IMR-90 (cell line): ENCODE results near the gene CLASP1. TPM values are rescaled to one million over a fixed set of nuclear protein-coding genes. Genes with fewer than 3 reads are reported as not detected.

Experiments used
- ATAC-seq: fragments of 200-7000 bp; cut with Tn5 transposase; 2 replicates; pipeline ENCODE4 v1.9.1; 2020; ENCODE audit warnings: low read depth, mild to moderate bottlenecking, moderate library complexity
- BruUV-seq: library from RNA; stranded (reverse); fragments of 400-500 nt; replicated peaks from 2 replicates; lab custom pipeline; 2021; lab: Mats Ljungman, UMichigan
- CTCF ChIA-PET: fragments of 300-600 bp; formaldehyde crosslinking; extraction: SDS; loops from one replicate; lab custom pipeline; 2021; ENCODE audit warnings: antibody characterized with exemption; lab: Yijun Ruan, JAX
- POLR2A ChIA-PET: fragments of 300-600 bp; sonication (Branson Sonifier 250); formaldehyde crosslinking; loops from one replicate; lab custom pipeline; 2022; ENCODE audit warnings: antibody characterized with exemption; ENCODE audit not compliant: unreplicated experiment; lab: Charles Lee
- DNase-seq: peaks from one replicate; pipeline ENCODE4 v3.0.0; 2013
- H2AFZ ChIP-seq: replicated peaks from 2 replicates; pipeline ENCODE3; 2013; ENCODE audit warnings: low read length, mild to moderate bottlenecking; ENCODE audit not compliant: poor library complexity
- H2AK5ac ChIP-seq: 2 replicates; pipeline ENCODE4 v1.6.1; 2013; ENCODE audit warnings: low read depth, low read length, inconsistent platforms
- H2AK9ac ChIP-seq: replicated peaks from 2 replicates; pipeline ENCODE3; 2013; ENCODE audit warnings: mild to moderate bottlenecking, low read depth, low read length, moderate library complexity; ENCODE audit not compliant: poor library complexity
- H2BK120ac ChIP-seq: 2 replicates; pipeline ENCODE4 v1.6.1; 2013; ENCODE audit warnings: low read depth, low read length, inconsistent platforms
- H2BK15ac ChIP-seq: 3 replicates; pipeline ENCODE4 v1.6.1; 2013; ENCODE audit warnings: low read depth, low read length, inconsistent platforms
- H2BK20ac ChIP-seq: 2 replicates; pipeline ENCODE4 v1.6.1; 2013; ENCODE audit warnings: low read depth, mild to moderate bottlenecking, inconsistent platforms, low read length, moderate library complexity
- H2BK5ac ChIP-seq: 2 replicates; pipeline ENCODE4 v1.6.1; 2013; ENCODE audit warnings: mild to moderate bottlenecking, low read depth, low read length, inconsistent platforms; ENCODE audit not compliant: poor library complexity, severe bottlenecking
- H3K14ac ChIP-seq: replicated peaks from 2 replicates; pipeline ENCODE4 v1.6.1; 2013; ENCODE audit warnings: low read depth, low read length, inconsistent platforms
- H3K18ac ChIP-seq: 2 replicates; pipeline ENCODE4 v1.6.1; 2013; ENCODE audit warnings: low read depth, low read length, control low read depth
- H3K23ac ChIP-seq: 2 replicates; pipeline ENCODE4 v1.6.1; 2013; ENCODE audit warnings: low read depth, low read length, inconsistent platforms
- H3K27ac ChIP-seq: 2 replicates; pipeline ENCODE4 v1.5.1; 2013; ENCODE audit warnings: mild to moderate bottlenecking, control low read depth, low read length; ENCODE audit not compliant: insufficient read depth
- H3K27me3 ChIP-seq: 2 replicates; pipeline ENCODE4 v1.6.1; 2013; ENCODE audit warnings: low read length; ENCODE audit not compliant: control insufficient read depth, insufficient read depth
- H3K36me3 ChIP-seq: 2 replicates; pipeline ENCODE4 v1.6.1; 2013; ENCODE audit warnings: low read length, mixed read lengths; ENCODE audit not compliant: control insufficient read depth, insufficient read depth
- H3K4ac ChIP-seq: 2 replicates; pipeline ENCODE4 v1.6.1; 2013; ENCODE audit warnings: low read depth, low read length, inconsistent platforms
- H3K4me1 ChIP-seq: 2 replicates; pipeline ENCODE4 v1.6.1; 2013; ENCODE audit warnings: low read length, mixed read lengths; ENCODE audit not compliant: control insufficient read depth, insufficient read depth
- H3K4me2 ChIP-seq: 2 replicates; pipeline ENCODE4 v1.6.1; 2013; ENCODE audit warnings: low read depth, mild to moderate bottlenecking, control low read depth, low read length, moderate library complexity
- H3K4me3 ChIP-seq: 2 replicates; pipeline ENCODE4 v1.5.1; 2013; ENCODE audit warnings: low read depth, mild to moderate bottlenecking, control low read depth, low read length, moderate library complexity; ENCODE audit not compliant: insufficient read depth
- H3K56ac ChIP-seq: 2 replicates; pipeline ENCODE4 v1.6.1; 2013; ENCODE audit warnings: low read length, inconsistent platforms; ENCODE audit not compliant: insufficient read depth; ENCODE audit errors: extremely low read depth
- H3K79me1 ChIP-seq, 2 experiments: 2 replicates each; pipeline ENCODE4 v1.6.1; 2013; ENCODE audit warnings: low read length in 2 of 2, inconsistent platforms in 1 of 2, low read depth in 1 of 2
- H3K9ac ChIP-seq: 2 replicates; pipeline ENCODE4 v1.6.1; 2013; ENCODE audit warnings: low read depth, low read length, control low read depth
- H3K9me1 ChIP-seq: 2 replicates; pipeline ENCODE4 v1.6.1; 2013; ENCODE audit warnings: low read length, inconsistent platforms; ENCODE audit not compliant: insufficient read depth
- H3K9me3 ChIP-seq: 2 replicates; pipeline ENCODE4 v1.6.1; 2013; ENCODE audit warnings: low read length; ENCODE audit not compliant: control insufficient read depth, insufficient read depth
- H4K20me1 ChIP-seq: 2 replicates; pipeline ENCODE4 v1.6.1; 2013; ENCODE audit warnings: low read length, inconsistent platforms; ENCODE audit not compliant: insufficient read depth
- H4K5ac ChIP-seq: 2 replicates; pipeline ENCODE4 v1.6.1; 2013; ENCODE audit warnings: mild to moderate bottlenecking, low read depth, low read length, control low read depth
- H4K8ac ChIP-seq, 2 experiments: 2 replicates each; pipeline ENCODE4 v1.6.1; 2013; ENCODE audit warnings: low read depth in 2 of 2, low read length in 2 of 2, control low read depth in 1 of 2, inconsistent platforms in 1 of 2
- H4K91ac ChIP-seq: 2 replicates; pipeline ENCODE4 v1.6.1; 2013; ENCODE audit warnings: low read depth, low read length, inconsistent platforms; ENCODE audit not compliant: insufficient read depth
- BHLHE40 ChIP-seq: fragments of 150-350 bp; IDR thresholded peaks from 2 replicates; pipeline ENCODE4 v1.6.1; 2016; ENCODE audit warnings: mild to moderate bottlenecking, low read depth, low read length
- CEBPB ChIP-seq: IDR thresholded peaks from 2 replicates; pipeline ENCODE4 v1.6.1; 2012; ENCODE audit warnings: low read depth, low read length, improper control_type of control experiment
- CHD1 ChIP-seq: IDR thresholded peaks from 2 replicates; pipeline ENCODE4 v1.6.1; 2012; ENCODE audit warnings: low read depth, low read length, improper control_type of control experiment
- CTCF ChIP-seq: conservative IDR thresholded peaks from 2 replicates; pipeline ENCODE4 v1.5.1; 2012; ENCODE audit warnings: mild to moderate bottlenecking, low read depth, low read length, improper control_type of control experiment
- ELK1 ChIP-seq: fragments of 150-350 bp; IDR thresholded peaks from 2 replicates; pipeline ENCODE4 v1.6.1; 2016; ENCODE audit warnings: low read depth, mild to moderate bottlenecking, low read length, moderate library complexity, borderline replicate concordance
- FOS ChIP-seq: fragments of 150-350 bp; IDR thresholded peaks from 2 replicates; pipeline ENCODE4 v1.6.1; 2016; ENCODE audit warnings: low read depth, low read length
- MAFK ChIP-seq: IDR thresholded peaks from 2 replicates; pipeline ENCODE4 v1.6.1; 2012; ENCODE audit warnings: low read depth, low read length, improper control_type of control experiment
- MAZ ChIP-seq: IDR thresholded peaks from 2 replicates; pipeline ENCODE4 v1.6.1; 2012; ENCODE audit warnings: low read depth, mild to moderate bottlenecking, low read length, improper control_type of control experiment, moderate library complexity, borderline replicate concordance
- MXI1 ChIP-seq: IDR thresholded peaks from 2 replicates; pipeline ENCODE4 v1.6.1; 2012; ENCODE audit warnings: low read depth, mild to moderate bottlenecking, low read length, moderate library complexity, borderline replicate concordance
- NFE2L2 ChIP-seq: fragments of 150-350 bp; IDR thresholded peaks from 2 replicates; pipeline ENCODE4 v1.6.1; 2016; ENCODE audit warnings: low read depth, mild to moderate bottlenecking, low read length
- POLR2A ChIP-seq: IDR thresholded peaks from 2 replicates; pipeline ENCODE4 v1.6.1; 2012; ENCODE audit warnings: mild to moderate bottlenecking, low read depth, low read length
- RAD21 ChIP-seq: IDR thresholded peaks from 2 replicates; pipeline ENCODE4 v1.6.1; 2012; ENCODE audit warnings: low read length, improper control_type of control experiment
- RCOR1 ChIP-seq: IDR thresholded peaks from 2 replicates; pipeline ENCODE4 v1.6.1; 2012; ENCODE audit warnings: mild to moderate bottlenecking, low read length, improper control_type of control experiment; ENCODE audit not compliant: insufficient replicate concordance
- RFX5 ChIP-seq: IDR thresholded peaks from 2 replicates; pipeline ENCODE4 v1.8.0; 2012; ENCODE audit warnings: low read depth, mild to moderate bottlenecking, low read length, moderate library complexity
- SMC3 ChIP-seq: fragments of 150-350 bp; IDR thresholded peaks from 2 replicates; pipeline ENCODE4 v1.6.1; 2016; ENCODE audit warnings: low read depth, mild to moderate bottlenecking, antibody characterized with exemption, low read length, moderate library complexity
- USF2 ChIP-seq: fragments of 150-350 bp; IDR thresholded peaks from 2 replicates; pipeline ENCODE4 v1.6.1; 2017; ENCODE audit warnings: mild to moderate bottlenecking, antibody characterized with exemption, low read length, low read depth
- WGBS, 2 experiments: methylation state at CpG; one replicate each; pipeline versions ENCODE4 v1.1.5 to v1.1.7; 2013; ENCODE audit warnings: missing lambda C conversion rate in 2 of 2; ENCODE audit not compliant: insufficient read length in 1 of 2; ENCODE audit errors: extremely low coverage in 2 of 2; 5-methylcytosine and 5-hydroxymethylcytosine counted together
- dilution Hi-C: fragments of 300-500 bp; cut with HindIII; formaldehyde crosslinking; loops from one replicate; pipeline ENCODE4 v1.14.3; 2018; ENCODE audit warnings: low sequenced_read_pairs; ENCODE audit not compliant: unreplicated experiment
- in situ Hi-C: fragments of 300-500 bp; cut with MboI; formaldehyde crosslinking; loops from 3 replicates; pipeline ENCODE4 v1.14.3; 2019; ENCODE audit warnings: low sequenced_read_pairs, inconsistent platforms, mixed read lengths
- intact Hi-C: fragments of 100-400 bp; cut with micrococcal nuclease; formaldehyde crosslinking; loops from 2 replicates; pipeline ENCODE4 v1.10.0; 2022
- polyA plus RNA-seq, 3 experiments: library from polyadenylated mRNA; depleted of rRNA; stranded (reverse); fragments of >200 nt; gene quantifications; 2 replicates each; pipeline ENCODE4 v1.2.3, GENCODE V29; 2012; ENCODE audit warnings: low replicate concordance in 1 of 3
- total RNA-seq: library from RNA; depleted of rRNA; stranded (reverse); fragments of >200 nt; gene quantifications from 2 replicates; pipeline ENCODE4 v1.2.3, GENCODE V29; 2012

The CLASP1 gene
- total and polyA plus RNA-seq, 2 of the 4 experiments (the other 2 are of a cell fraction): 12.3 to 33.7 TPM

GRCh38 chr2:121688820-121689219 is 39.6 kb upstream of the CLASP1 start:
- Histone ChIP-seq H3K27ac (no peak overlapping the region), H4K8ac (no peak overlapping the region), H3K56ac (no peak overlapping the region), H3K4me1 (no peaks in the 10 kb centered on the region), H3K9ac (no peak overlapping the region), H2BK15ac (no peak overlapping the region), H3K36me3 (no peaks in the 10 kb centered on the region), H3K79me1 (no peaks in the 10 kb centered on the region), H3K9me3 (no peaks in the 10 kb centered on the region), H2AK9ac (no peak overlapping the region), H3K4me2 (no peak overlapping the region), H3K18ac (no peak overlapping the region), H3K9me1 (no peaks in the 10 kb centered on the region), H3K23ac (no peak overlapping the region), H4K5ac (no peak overlapping the region), H3K4ac (no peak overlapping the region), H3K4me3 (no peak overlapping the region), H2BK120ac (no peak overlapping the region), H2BK20ac (no peak overlapping the region), H3K14ac (no peak overlapping the region), H3K27me3 (peaks cover 2% of the 10 kb centered on the region), H2BK5ac (no peak overlapping the region), H2AFZ (no peak overlapping the region), H2AK5ac (no peak overlapping the region), H4K91ac (no peak overlapping the region), H4K20me1 (no peaks in the 10 kb centered on the region)
- intact Hi-C loops: no loop called here
- TF ChIP-seq MAZ (no peak), NFE2L2 (no peak), CEBPB (no peak), FOS (no peak), CHD1 (no peak), CTCF (no peak), ELK1 (no peak), RFX5 (no peak), MXI1 (no peak), MAFK (no peak), BHLHE40 (no peak), SMC3 (no peak), USF2 (no peak), RAD21 (no peak), POLR2A (no peak), RCOR1 (no peak)
- dilution Hi-C loops: no loop called here
- ATAC-seq: no peak
- no TSS peak for BruUV-seq
- POLR2A ChIA-PET: interaction anchor here (0.6 kb wide), 1 partner anchor 75 kb away, joined by 5 read pairs; no protein-coding TSS in a partner anchor
- no peak for DNase-seq
- in situ Hi-C loops: no loop called here
- WGBS, 2 experiments: no CpG with 5 or more reads among the region's 2 CpGs
- CTCF ChIA-PET: interaction anchor here (0.7 to 1.9 kb wide), 4 partner anchors 10 to 1433 kb away, joined by 3 to 6 read pairs (median 4); no protein-coding TSS in a partner anchor
